GM19035 (cell line): Measurements from ENCODE around the gene CMIP.

ENCODE experiments used
- ATAC-seq: cut with Tn5 transposase; IDR thresholded peaks from one replicate; pipeline ENCODE4 v1.9.1; 2021; ENCODE audit not compliant: unreplicated experiment

Gene CMIP

GRCh38 chr16:81578636-81579413 lies 134.2 kb downstream of the CMIP start:
- ATAC-seq: no peak

GRCh38 chr16:81581107-81581506 lies 136.5 kb downstream of the CMIP start:
- ATAC-seq: no peak

- no peak for ATAC-seq
Measured at GRCh38 chr16:81582655-81583441, 138.2 kb downstream of the CMIP start.

- no peak for ATAC-seq
Measured at GRCh38 chr16:81583893-81584631, 139.5 kb downstream of the CMIP start.

GRCh38 chr16:81585785-81586184 lies 141.2 kb downstream of the CMIP start:
- ATAC-seq: no peak

- no peak for ATAC-seq
Measured at GRCh38 chr16:81586417-81586816, 141.8 kb downstream of the CMIP start.

- ATAC-seq: no peak
Measured at GRCh38 chr16:81586977-81587625, 142.5 kb downstream of the CMIP start.

GRCh38 chr16:81587626-81588160 lies 143.1 kb downstream of the CMIP start:
- ATAC-seq: no peak

- no peak for ATAC-seq
Measured at GRCh38 chr16:81588326-81589081, 143.9 kb downstream of the CMIP start.

GRCh38 chr16:81589975-81590650 lies 145.5 kb downstream of the CMIP start:
- no peak for ATAC-seq

GRCh38 chr16:81590714-81591544 lies 146.3 kb downstream of the CMIP start:
- ATAC-seq: no peak

- ATAC-seq: no peak
Measured at GRCh38 chr16:81591545-81591870, 146.9 kb downstream of the CMIP start.

- no peak for ATAC-seq
Measured at GRCh38 chr16:81592353-81592866, 147.8 kb downstream of the CMIP start.

- ATAC-seq: no peak
Measured at GRCh38 chr16:81593481-81593880, 148.9 kb downstream of the CMIP start.

- ATAC-seq: no peak
Measured at GRCh38 chr16:81595629-81596292, 151.2 kb downstream of the CMIP start.

GRCh38 chr16:81597079-81597658 lies 152.6 kb downstream of the CMIP start:
- no peak for ATAC-seq

GRCh38 chr16:81598083-81598482 lies 153.5 kb downstream of the CMIP start:
- no peak for ATAC-seq
